HG02840 (cell line): ENCODE measurements around the gene EFNA5.

Experiments used
- ATAC-seq: cut with Tn5 transposase; IDR thresholded peaks from one replicate; pipeline ENCODE4 v1.9.1; 2021; ENCODE audit warnings: mild to moderate bottlenecking, moderate library complexity, moderate number of reproducible peaks; ENCODE audit not compliant: unreplicated experiment, low FRiP score

EFNA5 gene

DNA sequence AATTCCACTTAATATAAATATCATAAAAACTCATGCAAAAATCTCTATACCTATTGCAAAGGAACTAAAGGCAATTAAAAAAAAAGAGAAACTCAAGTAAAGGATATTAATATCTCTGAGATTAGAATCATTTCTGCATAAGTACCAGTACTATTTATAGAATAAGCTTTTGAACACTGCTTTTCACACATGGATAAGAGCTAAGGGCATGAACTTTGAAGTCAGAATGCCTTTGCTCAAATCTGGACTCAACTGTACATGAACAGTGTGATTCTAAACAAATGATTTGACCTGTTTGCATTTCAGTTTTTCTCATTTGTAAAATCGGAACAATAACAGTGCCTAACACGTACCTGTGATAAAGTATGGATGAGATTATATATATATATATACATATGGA lies 255.9 kb downstream of the EFNA5 start:
- ATAC-seq: no peak

DNA sequence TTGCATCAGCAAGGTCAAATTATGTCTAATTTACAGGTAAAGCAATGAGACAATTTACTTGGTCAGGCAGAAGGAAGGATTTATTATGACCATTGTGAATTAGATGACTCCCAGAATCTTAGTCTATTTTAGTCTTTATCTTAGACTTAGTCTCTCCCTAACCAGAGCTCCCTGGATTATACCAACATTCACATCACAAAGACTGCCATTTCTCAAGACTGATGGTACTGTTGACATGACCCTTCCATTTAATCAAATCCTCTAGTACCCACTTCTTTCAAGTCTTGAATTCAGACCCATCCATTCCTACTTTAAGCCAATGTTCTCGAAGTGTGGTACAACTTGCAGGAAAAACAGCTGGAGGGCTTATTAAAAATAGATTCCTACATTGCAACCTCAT lies 257.0 kb downstream of the EFNA5 start:
- ATAC-seq: no peak

DNA sequence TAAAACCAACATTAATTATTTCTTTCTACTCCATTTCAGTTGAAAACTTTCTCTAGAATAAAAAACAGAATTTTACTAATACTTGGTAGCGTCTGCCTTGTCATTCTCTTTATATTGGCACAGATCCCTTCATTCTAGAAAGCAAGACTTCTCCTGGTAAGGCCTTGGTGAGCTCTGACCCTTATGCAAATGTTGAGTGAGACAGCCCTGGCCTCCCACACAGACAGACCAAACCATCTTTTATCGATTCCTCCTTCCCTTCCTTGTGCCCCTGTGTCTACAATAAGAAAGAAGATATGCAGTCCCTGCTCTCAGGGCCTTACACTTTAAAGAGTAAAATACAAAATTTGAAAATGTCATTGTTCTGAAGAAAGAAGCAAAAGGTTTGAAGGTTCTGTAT lies 262.2 kb downstream of the EFNA5 start:
- no peak for ATAC-seq

DNA sequence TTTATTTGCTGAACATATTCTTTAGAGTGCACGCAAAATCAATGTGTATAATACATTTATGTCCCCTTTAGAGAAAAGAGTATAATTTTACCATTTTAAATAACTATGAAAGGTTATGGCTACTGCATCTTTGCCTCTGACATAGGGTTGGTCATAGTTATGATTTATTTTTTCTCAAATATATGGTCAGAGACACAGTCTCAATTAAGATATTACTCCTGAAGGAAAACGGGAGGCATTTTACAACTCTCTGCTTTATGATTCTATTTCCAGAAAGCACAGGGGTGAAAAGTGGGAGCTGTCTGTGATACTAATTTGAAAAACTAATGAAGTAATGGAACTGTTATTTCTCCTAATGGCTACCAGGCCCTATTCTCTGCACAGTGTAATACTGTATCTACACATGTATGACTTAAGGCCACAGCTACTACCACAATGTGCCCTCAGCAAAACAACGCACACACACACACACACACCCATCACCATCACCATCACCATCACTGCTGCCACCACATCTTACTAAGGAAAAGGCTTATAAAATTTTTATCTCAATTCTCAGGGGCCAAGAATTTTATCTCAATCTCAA lies 262.9 kb downstream of the EFNA5 start:
- ATAC-seq: no peak

DNA sequence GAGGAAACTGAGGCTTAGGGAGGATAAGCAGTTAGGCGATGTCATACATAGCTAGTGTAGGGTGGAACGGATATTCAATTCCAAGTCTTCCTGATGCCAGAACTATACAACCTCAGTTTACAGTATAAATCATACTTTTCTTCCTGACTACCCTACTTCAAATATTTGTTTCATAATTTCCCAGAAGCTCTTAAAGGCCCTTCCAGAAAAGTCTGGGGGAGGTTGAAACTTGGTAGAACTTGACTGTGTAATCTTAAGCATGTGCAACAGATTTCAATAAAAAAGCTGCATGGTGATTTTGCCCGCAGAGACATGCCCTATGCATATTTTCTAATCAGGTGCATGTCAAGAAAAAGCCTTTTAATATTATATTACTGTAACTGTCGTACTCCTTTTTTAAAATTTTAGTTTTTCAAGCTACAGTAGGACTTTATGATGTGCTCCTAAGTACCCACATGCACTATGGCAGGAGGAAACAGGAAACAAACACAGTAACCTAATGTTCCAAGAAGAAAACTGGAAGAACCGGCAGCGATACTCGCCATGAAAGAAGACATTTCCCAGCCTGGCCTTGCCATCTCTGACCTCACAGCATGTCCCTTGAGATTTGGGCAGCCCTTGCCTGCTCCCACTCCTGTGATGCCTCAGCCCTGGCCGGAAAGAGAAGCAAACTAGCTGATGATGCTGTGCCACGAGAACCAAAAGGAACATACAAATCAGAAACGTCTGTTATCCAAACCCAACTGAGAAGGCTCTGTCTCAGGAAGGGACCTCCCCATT lies 266.0 kb downstream of the EFNA5 start:
- ATAC-seq: no peak

DNA sequence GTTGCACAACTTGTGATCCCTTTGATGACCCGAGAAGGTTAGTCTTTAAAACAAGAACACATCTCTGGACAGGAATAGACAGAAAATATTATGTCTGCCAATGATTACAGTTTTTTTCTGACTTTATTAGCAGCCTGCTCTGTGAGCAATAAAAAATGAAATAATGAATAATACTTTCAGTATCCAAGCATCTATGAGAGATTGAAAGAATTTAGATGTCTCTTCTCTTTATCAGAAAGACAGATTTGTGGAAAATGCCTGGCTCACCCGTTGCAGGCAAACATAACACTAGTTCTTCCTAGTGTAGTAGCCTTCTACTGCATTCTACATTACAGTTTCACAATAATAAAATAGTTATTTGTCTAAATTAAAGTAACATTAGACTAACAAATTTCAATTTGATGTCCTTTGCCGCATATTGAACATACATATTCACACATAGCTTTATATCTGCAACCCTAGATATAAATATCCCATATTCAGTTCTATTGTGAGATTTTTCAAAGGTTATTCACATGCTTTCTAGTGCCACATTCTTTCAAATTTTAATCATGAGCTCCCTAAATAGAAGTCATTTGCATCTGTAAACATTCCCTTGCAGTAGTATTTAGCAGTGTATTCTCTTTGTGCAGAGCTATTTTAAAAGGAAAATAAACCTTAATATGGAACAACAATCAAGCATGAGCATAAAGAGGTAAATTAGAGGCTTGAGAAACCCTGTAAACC lies 267.3 kb downstream of the EFNA5 start:
- no peak for ATAC-seq

DNA sequence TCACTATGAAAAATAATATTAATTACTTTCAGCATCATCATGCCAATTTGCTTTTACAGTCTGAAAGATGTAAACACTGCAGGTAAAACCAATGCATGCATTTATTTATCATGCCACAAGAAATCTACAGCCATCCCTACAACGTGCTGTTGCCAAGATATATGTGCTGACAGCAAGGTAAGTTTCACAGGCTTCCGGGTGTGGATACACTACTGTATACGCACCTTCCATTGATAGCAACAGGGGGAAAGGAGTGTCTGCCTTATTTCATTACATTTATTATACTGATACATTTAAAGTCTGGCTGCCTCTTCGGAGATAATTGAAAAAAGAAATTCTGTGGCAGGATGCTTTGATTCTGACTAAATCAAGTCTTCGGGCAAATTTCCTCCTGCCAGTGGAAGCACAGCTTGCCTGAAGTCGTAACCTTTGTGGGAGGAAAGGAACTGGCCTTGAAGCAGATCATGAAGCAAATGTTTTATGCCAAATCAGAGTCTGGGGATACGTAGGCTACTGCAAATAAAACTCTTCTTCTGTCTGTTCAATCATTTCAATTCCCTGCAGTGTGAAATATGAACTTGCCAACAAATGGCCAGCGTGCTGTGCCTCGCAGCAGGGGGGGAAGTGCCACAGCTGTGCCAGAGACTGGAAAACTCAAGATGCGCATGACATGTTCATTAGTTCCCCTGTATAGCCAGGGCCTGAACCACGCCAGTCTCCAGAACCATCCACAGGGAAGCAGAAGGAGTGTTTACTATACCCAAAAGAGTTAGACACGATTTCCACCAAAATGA lies 268.1 kb downstream of the EFNA5 start:
- no peak for ATAC-seq

DNA sequence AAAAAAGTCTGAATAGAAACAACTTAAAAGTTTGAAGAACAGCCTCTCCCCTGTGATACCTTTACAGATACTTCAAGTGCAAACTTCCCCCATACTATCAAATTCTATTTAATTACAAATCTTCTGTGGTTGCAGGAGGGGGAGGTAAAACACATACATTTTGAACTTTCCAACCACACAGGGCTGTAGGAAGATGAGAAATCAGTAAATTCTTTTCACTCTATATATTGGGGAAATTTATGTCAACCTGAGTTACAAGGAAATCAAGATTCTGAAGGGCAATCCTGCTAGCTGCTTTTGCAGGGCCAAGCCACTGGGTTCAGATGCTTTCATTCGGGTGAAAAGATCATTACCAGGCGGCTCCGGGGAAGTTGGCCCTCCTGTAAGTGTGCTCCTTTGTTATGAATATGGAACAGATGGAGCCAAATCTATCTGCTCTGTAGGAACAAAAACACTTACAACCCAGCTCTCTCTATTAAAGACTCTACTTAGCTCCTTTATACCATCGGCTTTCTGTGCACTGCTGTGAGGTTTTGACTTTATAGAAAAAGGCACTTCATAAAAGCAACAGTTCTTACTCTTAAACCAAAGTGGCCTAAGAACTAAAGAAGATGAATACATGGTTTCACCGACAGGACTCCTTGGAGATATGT lies 269.1 kb downstream of the EFNA5 start:
- ATAC-seq: no peak

DNA sequence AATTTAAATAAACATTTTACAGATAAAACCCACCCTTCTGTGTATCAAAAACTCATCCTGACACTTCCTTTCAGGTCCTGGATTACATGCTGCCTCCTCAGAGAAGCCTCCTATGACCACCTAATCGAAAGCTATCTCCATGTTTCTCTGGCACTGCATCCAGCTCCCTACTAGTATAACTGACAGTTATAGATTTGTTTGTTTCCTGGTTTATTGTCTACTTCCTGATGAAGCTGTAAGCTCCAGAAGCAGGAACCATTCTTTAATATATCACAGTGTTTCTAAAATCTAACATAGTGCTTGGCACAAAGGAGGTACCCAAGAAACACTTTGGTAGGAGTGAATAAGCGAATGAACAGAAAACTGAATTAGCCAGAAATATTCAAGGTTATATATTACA lies 270.4 kb downstream of the EFNA5 start:
- ATAC-seq: no peak

DNA sequence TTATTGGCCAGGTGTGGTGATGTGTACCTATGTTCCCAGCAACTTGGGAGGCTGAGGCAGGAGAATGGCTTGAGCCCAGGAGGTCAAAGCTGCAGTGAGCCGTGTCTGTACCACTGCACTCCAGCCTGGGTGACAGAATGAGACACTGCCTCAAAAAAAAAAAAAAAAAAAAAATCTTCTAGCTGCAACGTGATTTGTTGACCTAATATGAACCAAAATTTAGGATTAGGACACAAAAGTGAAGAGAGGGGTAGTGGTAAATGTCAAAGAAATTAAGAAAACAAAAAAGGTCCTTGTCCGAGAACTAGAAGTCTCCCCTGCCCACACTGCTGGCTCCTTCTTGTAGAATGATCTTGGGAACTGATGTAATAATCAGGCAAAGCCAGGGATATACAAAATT lies 272.0 kb downstream of the EFNA5 start:
- no peak for ATAC-seq

DNA sequence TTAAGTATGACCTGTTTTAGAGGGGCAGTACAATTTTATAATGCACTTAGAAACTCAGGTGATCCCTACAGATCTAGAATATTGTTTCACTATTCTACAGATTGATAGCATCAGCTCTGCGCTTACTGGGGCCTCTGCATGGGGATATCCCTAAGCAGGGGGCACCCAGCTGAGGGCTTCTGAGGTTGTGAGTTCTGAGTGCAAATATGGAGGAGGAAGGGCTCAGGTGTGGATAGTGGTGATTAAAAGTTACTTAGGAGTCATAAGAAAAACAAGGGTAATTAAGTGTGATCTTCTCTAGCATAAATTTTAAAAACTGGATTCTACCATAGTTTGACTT lies 274.4 kb downstream of the EFNA5 start:
- peak; percentile 49 for ATAC-seq

DNA sequence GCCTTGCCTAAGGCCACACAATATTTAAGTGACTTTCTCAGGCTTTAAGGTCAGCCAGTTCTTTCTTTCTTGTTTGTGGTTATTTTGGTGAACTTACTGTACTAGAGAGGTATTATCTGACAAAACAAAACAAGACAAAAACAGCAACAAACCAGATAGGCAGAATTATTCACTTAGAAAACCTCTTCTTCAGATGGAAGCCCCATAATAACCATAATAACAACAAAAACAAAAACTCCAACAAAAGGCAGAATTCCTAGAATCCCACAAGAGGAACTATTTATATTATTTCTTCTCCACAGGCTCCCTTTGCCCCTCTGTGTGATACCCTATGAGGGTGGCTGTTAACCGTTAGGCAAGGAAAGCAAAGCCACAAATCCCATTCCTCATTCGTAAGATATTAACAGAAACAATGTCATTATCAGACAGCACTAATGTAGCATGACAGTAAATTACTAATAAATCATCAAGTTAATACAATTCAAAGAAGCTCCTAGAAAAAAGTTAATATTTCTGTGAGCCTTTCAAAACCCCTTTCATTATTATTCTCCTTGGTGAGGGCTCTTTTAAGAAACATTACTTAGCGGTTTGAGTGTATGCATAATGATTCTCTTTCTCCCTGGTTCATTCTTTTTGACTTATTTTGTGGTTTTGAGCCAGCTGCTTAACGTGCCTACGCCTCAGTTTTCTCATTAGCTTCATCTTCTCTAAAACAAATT lies 274.9 kb downstream of the EFNA5 start:
- ATAC-seq: peak; percentile 87

DNA sequence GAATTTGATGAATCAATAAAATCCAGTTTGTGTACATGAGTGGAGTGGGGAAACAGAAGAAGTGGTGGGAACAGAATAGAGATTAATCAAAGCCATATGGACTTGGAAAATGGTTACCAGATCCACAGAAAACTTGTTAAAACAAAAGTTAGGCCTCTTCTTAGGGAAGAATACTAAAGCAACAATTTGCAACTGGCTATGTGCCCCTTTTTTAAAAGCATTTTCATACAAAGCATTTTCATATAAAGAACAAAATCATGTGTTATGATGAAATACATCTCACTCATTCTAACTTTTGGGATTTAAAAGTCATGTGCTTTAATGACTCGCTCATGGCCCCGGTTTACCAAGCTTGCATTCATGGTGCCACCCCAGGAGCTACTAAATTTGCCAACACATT lies 276.9 kb downstream of the EFNA5 start:
- ATAC-seq: no peak

DNA sequence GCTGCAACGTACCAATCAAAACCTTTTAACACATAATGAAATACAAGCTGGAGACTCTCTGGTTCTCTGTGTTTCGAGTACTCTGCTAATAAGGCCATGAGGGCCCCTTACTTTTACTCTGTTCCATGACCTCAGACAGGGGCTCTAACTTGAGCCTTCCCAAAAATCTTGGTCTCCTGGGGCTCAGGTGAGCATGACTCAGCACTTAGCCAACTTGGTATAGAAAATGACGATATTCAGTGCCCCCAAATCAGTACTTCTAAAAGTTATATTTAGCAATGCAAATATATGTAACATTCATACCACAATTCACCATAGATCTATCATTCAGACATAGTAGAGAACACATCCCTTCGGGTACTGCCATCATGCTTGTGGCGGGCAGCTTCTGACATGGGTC lies 278.9 kb downstream of the EFNA5 start:
- no peak for ATAC-seq

DNA sequence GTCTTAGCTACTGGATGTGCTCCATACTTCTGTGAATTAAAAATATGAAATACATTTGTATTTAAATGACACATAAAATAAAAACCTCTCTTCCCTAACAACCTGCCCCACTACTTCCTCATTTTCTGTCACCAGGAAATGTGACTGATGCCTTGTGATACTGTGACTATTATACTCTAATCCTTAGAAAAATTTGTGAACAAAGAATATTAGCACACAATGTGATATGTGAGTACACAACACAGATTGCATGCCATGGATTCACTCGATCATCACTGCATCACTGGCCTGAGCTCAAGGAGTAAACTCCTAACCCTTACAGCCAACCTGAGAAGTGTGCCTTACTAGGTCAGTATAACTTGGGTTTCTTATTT lies 281.0 kb downstream of the EFNA5 start:
- no peak for ATAC-seq

DNA sequence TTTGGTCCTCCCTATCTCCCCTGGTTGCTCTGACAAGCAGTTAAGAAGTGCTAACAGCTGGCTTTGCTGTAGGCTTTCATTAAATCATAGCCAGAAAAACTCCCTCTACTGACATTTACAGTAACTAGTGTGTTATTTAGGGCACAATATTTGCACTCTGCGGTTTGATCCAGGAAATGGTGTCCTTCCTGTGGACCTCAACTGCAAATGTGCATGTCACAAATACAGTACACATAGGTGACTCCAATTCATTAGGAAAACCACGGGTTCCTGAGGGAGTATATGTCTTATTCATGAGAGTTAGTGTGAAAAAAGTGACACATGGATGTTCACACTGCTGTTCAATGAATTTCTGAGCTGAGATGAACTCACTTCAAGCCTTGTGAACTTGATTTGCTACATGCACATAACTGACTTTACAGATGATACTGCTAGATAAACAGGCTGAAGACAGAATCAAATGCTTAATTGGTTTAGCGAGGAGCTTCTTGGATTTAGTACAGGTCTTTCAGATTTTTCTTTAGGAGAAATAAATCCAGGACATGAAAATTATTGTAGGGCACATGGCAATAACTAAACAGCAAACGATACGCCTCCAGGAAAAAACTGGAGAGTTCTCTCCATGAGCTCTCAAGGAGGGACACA lies 281.5 kb downstream of the EFNA5 start:
- ATAC-seq: peak; percentile 84

DNA sequence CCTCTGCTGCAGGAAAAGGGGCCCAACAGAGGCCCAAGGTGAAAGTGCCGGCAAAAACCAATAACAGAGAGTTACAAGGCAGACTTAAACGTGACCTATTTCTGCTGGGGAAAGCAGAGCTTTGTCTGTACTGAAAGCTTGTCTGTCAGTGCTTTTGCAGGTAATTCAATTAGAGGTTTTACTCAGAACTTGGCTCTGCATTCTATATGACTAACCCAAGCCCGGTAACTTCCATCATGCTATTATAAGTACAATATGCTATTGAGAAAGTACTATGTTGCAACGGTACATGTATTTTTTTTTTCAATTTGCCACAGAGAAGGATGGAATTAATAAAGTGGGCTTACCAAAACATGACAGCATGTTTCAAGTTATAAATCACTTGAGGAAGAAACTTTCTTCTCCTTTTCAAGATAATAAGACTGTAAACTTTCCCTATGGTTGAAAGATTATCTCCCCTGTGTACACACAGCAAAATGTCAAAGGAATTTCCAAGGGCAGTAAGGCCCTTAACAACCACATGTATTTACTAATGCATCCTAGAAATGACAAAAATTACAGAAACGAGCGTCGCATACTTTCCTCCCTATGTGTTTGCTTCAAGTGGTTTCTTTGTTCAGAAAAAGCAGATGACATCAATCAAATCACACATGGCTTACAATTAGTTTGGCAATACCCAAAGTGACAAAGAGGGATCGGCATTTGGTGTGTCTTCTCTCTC lies 282.4 kb downstream of the EFNA5 start:
- ATAC-seq: peak; percentile 65

DNA sequence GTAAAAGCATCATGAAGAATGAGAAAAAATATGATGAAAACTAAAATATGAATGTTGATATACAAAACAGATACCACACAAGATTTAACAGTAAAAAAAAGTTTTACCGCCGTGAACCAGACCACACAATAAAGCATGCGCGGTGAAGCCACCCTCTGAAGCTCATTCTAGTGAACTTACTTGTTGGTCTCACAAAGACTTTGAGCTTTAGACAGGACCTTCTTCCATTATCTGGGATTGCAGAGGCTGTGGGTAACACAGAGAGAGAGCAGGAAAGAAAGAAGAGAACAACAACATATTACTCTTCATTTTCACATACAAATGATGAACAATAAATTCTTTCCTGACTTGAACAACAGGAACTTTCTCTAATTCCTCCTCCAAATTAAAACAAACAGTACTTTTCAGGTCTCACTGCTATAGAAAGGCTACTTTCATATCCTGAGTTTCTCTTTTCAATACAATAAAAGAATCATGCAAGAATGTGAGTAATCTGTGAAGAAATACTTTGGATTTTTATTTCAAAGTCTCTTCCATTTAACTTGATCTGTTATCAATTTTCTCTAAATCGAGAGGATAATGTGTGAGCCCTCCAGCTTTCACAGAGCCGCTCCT lies 283.1 kb downstream of the EFNA5 start:
- no peak for ATAC-seq
